Stimulated activated CD8-positive, alpha-beta memory T cell treated with anti-CD3 and anti-CD28 coated beads, Interleukin-15, amount 100 ng/mL, for 4 hours (primary cell): ENCODE data around the gene C6orf89.
A peak's percentile ranks its signal among the peaks of the same experiment; 100 is the strongest.
"Not testable (repeated sequence)": the region's sequence is repeated elsewhere in the genome, so short reads cannot be mapped to it uniquely, and the experiment has no call there.

Source experiments
- DNase-seq, 2 donors: peaks; one replicate each; pipeline ENCODE4 v3.0.0-alpha.2; 2020; ENCODE audit warnings: low read depth in 2 of 2

C6orf89 gene

DNA sequence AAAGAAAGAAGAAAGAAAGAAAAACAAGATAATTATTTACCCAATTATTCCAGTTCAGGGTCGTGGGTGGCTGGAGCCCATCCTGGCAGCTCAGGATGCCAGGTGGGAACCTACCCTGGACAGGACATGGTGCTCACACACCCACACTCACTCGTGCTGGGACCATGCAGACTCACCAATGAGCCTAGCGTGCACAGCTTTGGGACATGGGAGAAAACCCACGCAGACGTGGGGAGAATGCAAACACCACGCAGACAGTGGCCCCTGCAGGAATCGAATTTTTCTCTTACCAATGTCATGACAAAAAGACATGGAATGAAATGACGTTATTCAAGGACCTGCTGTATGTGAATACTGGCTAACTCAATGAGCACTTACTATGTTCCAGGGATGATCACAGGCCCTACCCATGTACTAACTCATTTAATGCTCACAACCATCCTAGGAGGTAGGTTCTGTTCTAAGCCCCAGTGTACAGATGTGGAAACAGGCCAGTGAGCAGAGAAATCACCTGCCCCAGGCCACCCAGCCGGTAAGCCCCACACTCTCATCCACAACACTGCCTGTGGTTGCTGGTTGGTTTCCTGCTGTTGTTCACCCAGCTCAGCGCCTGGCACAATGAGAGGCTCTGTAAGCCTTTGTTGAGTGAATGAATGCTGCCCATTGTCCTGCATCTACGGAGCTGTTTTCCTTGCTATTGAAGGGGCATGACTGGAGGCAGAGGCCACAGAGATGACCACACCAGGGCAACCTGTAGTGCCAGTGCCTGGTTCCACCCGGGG lies 62.0 kb downstream of the C6orf89 start:
- DNase-seq = no peak

DNA sequence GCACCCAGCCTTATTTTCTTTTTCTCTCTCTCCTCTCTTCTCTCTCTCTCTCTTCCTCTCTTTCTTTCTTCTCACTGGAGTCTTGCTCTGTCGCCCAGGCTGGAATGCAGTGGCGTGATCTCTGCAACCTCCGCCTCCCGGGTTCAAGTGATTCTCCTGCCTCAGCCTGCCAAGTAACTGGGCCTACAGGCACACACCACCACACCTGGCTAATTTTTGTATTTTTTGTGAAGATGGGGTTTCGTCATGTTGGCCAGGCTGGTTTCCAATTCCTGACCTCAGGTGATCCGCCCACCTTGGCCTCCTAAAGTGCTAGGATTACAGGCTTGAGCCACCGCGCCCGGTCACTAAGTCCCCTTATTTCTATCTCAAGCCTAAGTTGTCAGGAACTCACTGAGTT lies 63.3 kb downstream of the C6orf89 start:
- DNase-seq = not testable (repeated sequence)

DNA sequence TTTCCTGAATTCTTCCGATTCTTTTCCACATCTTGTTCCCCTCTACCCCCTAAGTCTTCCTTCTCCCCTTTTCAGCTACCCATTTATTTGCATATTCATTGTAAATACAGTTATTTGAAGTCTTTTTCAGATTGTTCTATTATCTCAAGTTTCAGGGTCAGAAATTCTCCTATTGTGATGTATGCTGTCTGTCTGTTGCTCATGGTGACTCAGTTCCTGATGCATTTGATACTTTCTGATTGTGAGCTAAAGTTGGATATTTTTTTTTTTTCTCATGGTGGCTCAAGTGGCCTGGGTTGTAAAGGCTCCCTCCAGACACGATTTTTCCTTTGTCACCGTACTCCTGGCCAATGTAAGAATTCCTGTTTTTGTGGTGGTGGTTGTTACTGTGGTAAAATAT lies 63.9 kb downstream of the C6orf89 start:
- DNase-seq = no peak

DNA sequence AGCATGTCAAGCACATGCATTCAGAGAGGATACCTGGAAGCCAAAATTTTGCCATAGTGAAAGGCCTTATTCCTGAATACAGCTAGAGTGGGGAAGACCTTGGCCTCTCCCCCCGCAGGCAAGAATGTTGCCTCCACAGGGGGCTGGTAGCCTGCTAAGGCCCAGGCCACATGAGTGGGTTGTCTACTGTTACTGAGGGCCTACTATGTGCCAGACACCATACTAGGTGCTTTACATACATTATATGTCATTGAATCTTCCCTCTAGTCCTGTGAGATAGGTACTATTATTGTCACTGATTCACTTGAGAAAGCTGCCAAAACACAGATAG lies 68.1 kb downstream of the C6orf89 start:
- DNase-seq = no peak

DNA sequence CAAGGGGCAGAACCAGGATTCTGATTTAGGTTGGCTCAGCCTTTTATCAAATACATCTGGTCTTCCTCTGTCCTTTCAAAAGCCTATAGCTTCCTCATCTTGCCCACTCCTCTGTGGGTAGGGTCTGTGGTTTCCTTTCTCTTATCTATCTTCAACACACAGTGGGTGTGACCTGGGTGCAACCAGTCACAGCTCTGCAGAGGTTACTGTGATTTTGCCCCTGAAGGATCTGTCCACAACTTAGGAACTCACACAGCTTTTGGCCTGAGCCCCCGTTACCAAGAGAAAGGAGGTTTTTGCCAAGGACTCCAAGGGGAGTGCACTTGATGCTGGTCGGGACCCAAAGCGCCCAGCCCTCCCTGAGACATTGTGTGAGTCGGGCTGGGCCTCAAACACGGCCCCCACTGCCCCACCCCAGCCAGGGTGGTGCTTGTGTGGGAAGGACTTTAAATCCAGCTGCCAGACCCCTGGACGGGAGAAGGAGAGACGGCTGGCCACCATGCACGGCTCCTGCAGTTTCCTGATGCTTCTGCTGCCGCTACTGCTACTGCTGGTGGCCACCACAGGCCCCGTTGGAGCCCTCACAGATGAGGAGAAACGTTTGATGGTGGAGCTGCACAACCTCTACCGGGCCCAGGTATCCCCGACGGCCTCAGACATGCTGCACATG lies 68.6 kb downstream of the C6orf89 start, which contains the start of gene PI16:
PI16 (plus strand) TSS at position 477 of the 670 bp plus-strand sequence; CDS start at position 500, 23 bp downstream.
- no peak for DNase-seq

DNA sequence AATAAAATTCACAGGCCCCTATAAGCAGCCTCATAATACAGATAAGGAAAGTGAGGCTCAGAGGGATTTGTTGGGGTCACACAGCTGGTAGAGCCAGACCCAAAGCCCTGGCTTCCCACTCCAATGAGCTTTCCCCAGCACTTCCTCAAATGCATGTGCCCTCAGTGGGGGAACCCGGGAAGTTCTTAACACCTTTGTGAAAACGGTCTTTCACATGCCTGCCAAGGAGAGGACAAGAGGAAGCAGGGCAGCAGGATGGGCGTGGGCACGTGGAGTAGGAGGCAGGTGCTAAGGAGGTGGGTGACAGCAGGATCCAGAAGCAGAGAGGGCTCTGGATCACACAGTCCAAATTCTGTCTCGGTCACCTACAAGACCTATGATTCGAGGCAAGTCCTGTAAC lies 69.4 kb downstream of the C6orf89 start:
- DNase-seq = no peak

DNA sequence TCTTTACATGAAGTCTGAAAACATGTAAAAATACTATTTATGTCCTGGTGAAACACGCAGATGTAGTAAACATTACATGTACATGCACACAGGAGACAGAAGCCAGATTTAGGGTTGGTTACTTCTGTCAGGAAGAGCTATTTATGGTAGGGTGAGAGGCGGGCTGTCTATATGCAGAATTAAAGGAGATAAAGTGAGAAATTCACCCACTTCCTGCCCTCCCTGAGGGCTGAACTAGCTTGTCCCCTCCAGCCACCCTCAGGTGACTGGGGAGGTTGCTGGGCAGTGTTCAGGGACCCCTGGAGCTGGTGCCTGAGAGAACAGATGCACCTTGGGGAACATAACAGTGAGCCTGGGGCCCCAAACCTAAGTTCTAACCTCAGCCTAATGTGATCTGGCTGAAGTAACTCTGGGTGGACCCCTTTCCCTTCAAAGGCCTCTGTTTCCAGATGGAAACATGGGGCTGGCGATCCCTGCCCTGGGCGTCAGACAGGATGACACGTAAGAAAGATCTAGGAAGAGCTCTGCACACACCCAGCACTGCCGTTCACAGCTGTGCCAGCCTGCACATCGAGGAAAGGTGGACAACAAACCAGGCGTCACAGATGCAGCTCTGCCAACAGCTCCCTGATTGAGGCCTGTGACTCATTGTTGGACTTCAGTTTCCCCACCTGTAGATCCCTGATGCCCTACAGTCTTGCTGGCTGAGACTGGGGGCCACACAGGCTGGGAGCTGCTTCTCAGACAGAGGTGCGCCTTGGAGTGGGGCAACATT lies 70.1 kb downstream of the C6orf89 start:
- DNase-seq = no peak

DNA sequence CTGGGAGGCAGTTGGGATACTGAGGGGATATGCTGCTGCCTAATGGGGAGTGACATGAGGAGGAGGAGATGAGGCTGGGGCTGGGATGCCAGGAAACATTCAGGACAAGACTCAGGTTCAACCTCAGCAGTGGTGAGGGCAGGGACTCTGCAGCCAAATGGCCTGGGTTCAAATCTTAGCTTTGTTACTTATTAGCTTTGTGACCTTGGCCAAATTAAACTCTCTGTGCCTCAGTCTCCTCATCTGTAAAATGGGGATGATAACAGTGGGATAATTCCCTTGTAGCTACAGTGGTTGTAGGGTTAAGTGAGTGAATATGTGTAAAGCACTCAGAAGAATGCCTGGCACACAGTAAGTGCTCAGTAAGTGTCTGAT lies 70.7 kb downstream of the C6orf89 start:
- no peak for DNase-seq

DNA sequence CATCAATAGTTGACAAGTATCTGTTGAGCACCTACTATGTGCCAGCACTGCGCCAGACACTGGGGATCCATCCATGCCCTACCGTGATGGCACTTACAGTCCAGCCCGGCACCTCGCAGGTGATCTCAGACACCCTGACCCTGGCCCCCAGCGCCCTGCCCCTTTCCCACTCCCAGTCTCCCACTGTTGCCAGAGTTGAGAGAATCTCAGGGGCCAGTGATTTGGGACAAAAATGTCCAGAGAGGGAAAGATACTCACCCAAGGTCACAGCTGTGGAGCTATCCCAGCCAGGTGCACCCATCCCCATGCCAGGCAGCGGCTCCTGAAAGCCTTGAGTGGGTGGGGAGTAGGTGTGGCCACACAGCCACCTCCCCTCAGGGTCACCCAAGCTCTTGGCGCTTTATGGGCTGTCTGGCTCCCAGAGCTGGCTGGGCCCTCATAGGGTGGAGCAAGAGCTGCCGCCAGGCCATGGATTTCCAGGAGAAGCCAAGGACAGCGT lies 72.1 kb downstream of the C6orf89 start:
- DNase-seq = no peak

DNA sequence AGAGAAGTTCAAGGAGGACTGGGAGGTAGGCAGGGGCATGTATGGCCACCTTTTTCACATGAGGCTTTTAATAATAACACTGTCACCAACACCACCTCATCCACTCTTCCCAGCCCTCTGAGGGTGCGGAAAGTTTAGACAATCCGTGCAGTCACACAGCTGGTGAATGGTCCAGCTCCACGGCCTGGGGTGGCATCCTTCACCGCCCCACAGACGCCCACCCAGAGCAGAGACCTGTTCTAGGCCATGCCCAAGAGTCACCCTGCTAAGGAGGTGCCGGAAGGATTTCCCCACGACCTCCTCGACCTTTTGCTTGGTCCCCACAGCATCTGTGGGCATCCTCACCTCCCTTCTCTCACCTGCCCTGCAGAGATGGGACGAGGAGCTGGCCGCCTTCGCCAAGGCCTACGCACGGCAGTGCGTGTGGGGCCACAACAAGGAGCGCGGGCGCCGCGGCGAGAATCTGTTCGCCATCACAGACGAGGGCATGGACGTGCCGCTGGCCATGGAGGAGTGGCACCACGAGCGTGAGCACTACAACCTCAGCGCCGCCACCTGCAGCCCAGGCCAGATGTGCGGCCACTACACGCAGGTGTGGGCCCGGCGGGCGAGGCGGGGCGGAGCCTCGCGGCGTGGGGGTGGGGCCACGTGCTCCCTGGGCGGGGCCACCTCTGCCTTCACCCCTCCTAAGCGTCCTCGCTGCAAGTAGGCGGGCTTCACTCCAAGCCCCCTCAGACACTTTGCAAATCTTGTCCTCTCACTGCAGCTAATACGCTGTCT lies 73.2 kb downstream of the C6orf89 start:
- DNase-seq = no peak

DNA sequence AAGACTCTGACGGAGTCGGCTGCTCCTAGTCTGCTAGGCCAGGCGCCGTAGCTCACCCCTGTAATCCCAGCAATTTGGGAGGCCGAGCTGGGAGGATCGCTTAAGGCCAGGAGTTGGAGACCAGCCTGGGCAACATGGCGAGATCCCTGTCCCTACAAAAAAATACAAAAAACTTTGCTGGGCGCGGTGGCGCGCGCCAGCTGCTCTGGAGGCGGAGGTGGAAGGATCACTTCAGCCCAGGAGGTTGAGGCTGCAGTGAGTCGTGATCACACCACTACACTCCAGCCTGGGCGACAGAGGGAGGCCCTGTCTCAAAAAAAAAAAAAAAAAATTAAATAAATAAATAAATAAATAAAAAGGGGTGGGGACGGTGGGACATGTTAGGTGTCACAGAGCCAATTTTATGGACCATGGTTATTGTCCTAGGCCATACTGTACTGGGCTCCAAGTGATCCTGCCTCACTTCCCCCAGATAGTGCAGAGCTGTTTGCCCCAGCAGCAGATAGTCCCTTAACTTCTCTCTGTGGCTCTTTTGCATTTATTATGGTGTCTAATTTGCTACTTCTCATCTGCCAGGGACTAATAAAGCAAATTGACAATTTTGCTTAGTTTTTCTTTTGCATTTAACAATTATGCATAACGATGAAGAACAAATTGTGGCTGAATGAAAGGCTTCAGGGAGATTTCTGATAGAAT lies 74.0 kb downstream of the C6orf89 start:
- DNase-seq = no peak

DNA sequence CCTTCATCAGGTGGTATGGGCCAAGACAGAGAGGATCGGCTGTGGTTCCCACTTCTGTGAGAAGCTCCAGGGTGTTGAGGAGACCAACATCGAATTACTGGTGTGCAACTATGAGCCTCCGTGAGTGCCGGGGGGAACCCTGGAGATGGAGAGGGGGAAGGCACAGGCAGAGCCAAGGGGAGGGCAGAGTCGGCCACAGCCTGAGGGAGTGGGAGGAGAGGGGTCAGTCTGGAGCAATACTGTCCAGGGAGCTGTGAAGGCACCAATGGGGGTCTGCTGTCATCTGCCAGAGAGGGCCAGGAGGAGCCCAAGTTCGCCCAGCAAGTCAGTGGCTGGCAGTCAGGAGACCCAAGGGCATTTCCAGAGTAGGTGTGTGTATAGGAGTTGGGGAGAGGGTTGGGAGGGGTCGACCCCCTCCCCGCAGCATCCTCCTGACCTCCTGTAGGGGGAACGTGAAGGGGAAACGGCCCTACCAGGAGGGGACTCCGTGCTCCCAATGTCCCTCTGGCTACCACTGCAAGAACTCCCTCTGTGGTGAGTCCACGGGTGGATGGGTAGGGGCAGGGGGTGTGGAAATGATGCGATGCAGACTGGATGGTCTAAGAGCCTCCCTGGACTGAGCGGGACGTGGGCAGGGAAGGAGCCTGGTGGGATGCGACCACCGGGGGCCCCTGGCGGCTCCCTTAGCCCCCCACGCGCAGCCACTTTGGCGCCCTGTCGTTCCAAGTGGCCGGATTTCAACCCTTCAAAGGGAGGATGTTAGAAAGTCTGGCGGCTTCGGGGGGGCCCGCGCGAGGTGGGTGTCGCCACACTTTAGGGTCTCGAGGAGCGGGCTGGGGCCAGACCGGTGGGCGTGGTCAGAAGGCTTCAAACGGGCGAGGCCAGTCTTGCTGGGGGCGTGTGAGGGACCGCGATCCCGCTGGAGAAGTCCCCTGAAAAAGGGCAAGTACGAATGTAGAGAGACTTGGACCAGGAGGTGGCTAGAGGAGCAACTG lies 76.0 kb downstream of the C6orf89 start:
- no peak for DNase-seq

DNA sequence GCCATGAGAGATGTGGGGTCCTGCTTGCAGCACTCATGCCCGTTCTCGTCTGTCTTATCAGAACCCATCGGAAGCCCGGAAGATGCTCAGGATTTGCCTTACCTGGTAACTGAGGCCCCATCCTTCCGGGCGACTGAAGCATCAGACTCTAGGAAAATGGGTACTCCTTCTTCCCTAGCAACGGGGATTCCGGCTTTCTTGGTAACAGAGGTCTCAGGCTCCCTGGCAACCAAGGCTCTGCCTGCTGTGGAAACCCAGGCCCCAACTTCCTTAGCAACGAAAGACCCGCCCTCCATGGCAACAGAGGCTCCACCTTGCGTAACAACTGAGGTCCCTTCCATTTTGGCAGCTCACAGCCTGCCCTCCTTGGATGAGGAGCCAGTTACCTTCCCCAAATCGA lies 77.1 kb downstream of the C6orf89 start:
- peak; percentile 36 to 42 for DNase-seq

DNA sequence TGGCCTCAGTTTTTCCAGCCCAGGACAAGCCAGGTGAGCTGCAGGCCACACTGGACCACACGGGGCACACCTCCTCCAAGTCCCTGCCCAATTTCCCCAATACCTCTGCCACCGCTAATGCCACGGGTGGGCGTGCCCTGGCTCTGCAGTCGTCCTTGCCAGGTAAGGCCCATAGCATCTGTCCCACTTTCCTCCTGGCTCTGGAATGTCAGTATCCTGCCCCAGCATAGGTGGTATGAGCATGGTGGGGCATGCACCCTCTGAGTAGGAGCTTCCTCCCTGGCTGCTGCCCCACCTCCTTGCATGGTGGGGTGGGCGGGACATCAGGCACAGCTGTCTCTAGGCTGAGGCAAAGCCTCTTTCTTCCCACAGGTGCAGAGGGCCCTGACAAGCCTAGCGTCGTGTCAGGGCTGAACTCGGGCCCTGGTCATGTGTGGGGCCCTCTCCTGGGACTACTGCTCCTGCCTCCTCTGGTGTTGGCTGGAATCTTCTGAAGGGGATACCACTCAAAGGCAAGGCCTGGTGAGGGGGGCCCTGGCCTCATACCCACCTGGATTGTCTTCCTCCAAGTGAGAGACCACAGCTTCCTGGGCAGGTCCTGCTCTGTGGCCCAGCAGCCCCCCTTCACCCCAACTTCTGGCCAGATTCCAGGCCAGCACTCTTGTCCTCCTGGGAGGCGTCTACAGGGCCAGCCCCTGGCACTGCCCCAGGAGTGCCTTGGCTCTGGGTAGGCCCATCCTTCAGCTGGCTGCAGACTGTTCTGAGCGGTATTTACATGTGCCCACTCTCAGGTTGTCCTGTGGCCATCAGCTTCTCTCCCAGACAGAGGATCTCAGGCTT lies 77.9 kb downstream of the C6orf89 start:
- DNase-seq = no peak

DNA sequence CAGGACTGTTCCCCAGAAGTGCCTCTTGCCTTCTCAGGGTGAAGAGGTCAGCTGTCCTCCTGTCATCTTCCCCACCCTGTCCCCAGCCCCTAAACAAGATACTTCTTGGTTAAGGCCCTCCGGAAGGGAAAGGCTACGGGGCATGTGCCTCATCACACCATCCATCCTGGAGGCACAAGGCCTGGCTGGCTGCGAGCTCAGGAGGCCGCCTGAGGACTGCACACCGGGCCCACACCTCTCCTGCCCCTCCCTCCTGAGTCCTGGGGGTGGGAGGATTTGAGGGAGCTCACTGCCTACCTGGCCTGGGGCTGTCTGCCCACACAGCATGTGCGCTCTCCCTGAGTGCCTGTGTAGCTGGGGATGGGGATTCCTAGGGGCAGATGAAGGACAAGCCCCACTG lies 78.6 kb downstream of the C6orf89 start:
- DNase-seq = no peak

DNA sequence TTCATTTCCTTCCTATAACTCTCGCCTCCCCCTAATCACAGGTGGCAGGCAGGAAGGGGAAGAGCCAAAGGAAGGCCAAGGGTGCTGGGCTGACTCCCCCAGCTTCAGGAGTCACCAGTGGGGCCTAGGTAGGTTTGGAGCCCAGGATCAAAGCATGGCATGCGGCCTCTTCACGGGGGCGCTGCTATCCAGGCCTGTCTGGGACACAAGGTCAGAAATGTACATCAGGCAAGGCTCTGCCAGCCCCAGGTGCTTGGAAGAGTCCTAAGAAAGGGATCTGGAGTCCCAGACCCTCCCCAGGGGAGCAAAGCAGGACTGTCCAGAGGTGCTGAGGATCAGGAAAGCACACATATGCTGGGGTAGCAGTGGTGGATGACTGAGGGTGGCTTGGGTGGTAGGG lies 79.2 kb downstream of the C6orf89 start:
- no peak for DNase-seq

DNA sequence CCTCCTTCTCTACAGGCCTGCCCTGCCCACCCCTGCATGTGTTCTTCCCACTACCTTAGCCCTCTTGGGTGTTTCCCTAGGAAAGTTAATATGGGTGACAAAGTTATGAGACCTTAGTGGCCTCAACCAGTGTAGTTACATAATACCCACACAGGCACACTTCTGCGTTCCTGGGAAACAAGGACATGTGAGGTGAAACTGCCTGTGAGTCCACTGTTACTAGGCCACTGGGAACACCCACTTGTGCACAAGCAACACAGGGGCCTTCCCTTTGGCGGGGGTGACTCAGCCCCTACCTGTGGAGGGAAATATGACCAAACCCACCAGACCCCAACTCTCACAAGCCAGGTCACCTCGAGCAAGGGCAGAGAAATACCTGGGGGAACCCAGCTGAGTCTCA lies 81.5 kb downstream of the C6orf89 start:
- no peak for DNase-seq

DNA sequence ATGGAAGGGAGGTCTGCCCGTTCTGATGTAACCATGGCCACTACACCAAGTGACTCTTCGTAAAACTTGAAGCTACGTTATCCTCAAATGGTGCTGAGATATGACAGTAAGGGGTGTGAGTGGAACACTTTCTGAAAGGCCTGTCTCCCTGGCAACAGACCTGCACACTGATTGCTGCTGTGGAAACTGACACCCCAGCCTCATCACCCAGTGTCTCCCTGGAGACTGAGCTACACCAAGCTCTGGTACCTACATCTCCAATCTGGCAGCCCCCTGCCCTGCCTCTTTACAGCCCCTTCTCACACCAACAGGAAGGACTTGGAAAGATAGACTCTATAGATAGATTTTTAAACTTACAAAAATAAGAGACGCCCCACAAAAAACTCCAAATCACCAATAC lies 82.0 kb downstream of the C6orf89 start:
- DNase-seq = no peak
